Nephron progenitor cell (in vitro differentiated cells): ENCODE measurements around the gene SORT1.

Source experiments
- DNase-seq: peaks from one replicate; pipeline ENCODE4 v3.0.0; 2021
- H3K27ac Mint-ChIP-seq: 2 replicates; pipeline ENCODE4 v1.8.0; 2021; ENCODE audit warnings: mild to moderate bottlenecking, moderate library complexity, mixed read lengths
- H3K27me3 Mint-ChIP-seq: 2 replicates; pipeline ENCODE4 v1.8.0; 2021; ENCODE audit warnings: mild to moderate bottlenecking, low read depth, mixed read lengths; ENCODE audit not compliant: poor library complexity
- H3K36me3 Mint-ChIP-seq: 2 replicates; pipeline ENCODE4 v1.8.0; 2021; ENCODE audit warnings: low read depth, mixed read lengths
- H3K4me1 Mint-ChIP-seq: 2 replicates; pipeline ENCODE4 v1.8.0; 2021; ENCODE audit warnings: mixed read lengths
- H3K4me3 Mint-ChIP-seq: 2 replicates; pipeline ENCODE4 v1.8.0; 2021; ENCODE audit warnings: mild to moderate bottlenecking, moderate library complexity, mixed read lengths
- H3K9me3 Mint-ChIP-seq: 2 replicates; pipeline ENCODE4 v1.8.0; 2021; ENCODE audit warnings: mild to moderate bottlenecking, moderate library complexity, mixed read lengths
- TF ChIP-seq, protein P1 (sequence below): fragments of 200-600 bp; sonication (generic); IDR thresholded peaks from 2 replicates; pipeline ENCODE4 v1.5.0; 2021; ENCODE audit warnings: antibody characterized with exemption

The SORT1 gene

DNA sequence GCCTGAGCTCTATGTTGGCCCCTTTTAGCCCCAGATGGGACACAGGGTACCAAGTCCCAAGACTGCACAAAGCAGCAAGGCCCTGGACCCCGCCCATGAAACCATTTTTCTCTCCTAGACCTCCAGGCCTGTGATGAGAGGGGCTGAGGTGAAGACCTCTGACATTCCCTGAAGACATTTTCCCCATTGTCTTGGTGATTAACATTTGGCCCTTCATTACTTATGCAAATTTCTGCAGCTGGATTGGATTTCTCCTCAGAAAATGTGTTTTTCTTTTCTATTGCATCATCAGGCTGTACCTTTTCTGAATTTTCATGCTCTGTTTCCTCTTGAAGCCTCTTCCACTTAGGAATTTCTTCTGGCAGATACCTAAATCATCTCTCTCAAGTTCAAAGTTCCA is 36.8 kb upstream of the SORT1 start:
- peaks cover 12% of the 10 kb centered on the region for H3K27me3 Mint-ChIP-seq
- no peak for DNase-seq
- peaks cover 24% of the 10 kb centered on the region for H3K9me3 Mint-ChIP-seq
- no peak overlapping the region for H3K4me3 Mint-ChIP-seq
- no peak overlapping the region for H3K27ac Mint-ChIP-seq
- H3K36me3 Mint-ChIP-seq = no peaks in the 10 kb centered on the region
- TF ChIP-seq, protein P1, sequence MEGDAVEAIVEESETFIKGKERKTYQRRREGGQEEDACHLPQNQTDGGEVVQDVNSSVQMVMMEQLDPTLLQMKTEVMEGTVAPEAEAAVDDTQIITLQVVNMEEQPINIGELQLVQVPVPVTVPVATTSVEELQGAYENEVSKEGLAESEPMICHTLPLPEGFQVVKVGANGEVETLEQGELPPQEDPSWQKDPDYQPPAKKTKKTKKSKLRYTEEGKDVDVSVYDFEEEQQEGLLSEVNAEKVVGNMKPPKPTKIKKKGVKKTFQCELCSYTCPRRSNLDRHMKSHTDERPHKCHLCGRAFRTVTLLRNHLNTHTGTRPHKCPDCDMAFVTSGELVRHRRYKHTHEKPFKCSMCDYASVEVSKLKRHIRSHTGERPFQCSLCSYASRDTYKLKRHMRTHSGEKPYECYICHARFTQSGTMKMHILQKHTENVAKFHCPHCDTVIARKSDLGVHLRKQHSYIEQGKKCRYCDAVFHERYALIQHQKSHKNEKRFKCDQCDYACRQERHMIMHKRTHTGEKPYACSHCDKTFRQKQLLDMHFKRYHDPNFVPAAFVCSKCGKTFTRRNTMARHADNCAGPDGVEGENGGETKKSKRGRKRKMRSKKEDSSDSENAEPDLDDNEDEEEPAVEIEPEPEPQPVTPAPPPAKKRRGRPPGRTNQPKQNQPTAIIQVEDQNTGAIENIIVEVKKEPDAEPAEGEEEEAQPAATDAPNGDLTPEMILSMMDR = no peak
- no peaks in the 10 kb centered on the region for H3K4me1 Mint-ChIP-seq

DNA sequence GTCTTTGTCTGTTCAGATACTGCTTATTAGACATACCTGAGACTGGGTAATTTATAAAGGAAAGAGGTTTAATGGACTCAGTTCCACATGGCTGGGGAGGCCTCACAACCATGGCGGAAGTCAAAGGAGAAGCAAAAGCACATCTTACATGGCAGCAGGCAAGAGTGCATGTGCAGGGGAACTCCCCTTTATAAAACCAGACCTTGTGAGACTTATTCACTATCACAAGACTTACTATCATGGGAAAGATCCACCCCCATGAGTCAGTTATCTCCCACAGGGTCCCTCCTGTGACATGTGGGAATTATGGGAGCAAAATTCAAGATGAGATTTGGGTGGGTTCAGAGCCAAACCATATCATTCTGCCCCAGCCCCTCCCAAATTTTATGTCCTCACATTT is 35.6 kb upstream of the SORT1 start:
- Mint-ChIP-seq H3K27ac (no peak overlapping the region), H3K9me3 (peaks cover 24% of the 10 kb centered on the region), H3K4me1 (no peaks in the 10 kb centered on the region), H3K36me3 (no peaks in the 10 kb centered on the region), H3K27me3 (peaks cover 12% of the 10 kb centered on the region), H3K4me3 (no peak overlapping the region)
- TF ChIP-seq, protein P1 = no peak
- no peak for DNase-seq

DNA sequence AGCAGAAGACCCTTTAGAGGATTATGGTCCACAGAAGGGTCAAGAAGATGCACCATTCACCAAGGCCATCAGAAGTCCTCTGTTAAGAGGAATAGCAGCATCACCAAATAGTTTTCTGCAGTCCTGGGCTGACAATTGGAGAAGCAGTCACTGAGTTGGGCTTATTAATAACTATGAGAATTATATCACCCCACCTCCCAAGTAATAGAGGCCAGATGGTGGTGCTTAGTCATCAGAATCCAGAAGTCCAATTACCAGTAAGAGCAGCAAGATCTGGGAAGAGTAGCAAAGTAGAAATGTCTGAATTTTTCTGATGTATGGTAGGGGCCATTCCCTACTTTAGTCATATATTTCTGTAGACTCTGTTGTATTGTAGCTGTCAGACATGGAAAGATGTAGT is 34.6 kb upstream of the SORT1 start:
- H3K27ac Mint-ChIP-seq = no peak overlapping the region
- no peak for DNase-seq
- no peak overlapping the region for H3K4me3 Mint-ChIP-seq
- peaks cover 12% of the 10 kb centered on the region for H3K27me3 Mint-ChIP-seq
- TF ChIP-seq, protein P1 = no peak
- H3K4me1 Mint-ChIP-seq = peaks cover 7% of the 10 kb centered on the region
- H3K36me3 Mint-ChIP-seq = no peaks in the 10 kb centered on the region
- peaks cover 24% of the 10 kb centered on the region for H3K9me3 Mint-ChIP-seq

DNA sequence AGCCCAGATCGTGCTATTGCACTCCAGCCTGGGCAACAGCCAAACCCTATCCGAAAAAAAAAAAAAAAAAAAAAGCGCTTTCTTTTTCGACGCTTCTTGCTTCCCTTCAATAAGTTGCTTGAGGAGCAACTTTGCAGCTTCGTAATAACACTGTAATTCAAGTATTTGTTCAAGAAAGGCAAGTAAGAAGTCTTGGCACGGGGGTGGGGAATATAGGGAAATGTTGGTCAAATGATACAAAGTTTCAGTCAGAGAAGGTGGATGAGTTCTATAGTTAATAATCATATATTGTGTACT is 29.4 kb upstream of the SORT1 start:
- no peaks in the 10 kb centered on the region for H3K27me3 Mint-ChIP-seq
- peaks cover 12% of the 10 kb centered on the region for H3K36me3 Mint-ChIP-seq
- no peak for DNase-seq
- peak overlapping the region; percentile 93 for H3K4me3 Mint-ChIP-seq
- TF ChIP-seq, protein P1 = no peak
- no peak overlapping the region for H3K27ac Mint-ChIP-seq
- H3K9me3 Mint-ChIP-seq = no peaks in the 10 kb centered on the region
- H3K4me1 Mint-ChIP-seq = peaks cover 34% of the 10 kb centered on the region

DNA sequence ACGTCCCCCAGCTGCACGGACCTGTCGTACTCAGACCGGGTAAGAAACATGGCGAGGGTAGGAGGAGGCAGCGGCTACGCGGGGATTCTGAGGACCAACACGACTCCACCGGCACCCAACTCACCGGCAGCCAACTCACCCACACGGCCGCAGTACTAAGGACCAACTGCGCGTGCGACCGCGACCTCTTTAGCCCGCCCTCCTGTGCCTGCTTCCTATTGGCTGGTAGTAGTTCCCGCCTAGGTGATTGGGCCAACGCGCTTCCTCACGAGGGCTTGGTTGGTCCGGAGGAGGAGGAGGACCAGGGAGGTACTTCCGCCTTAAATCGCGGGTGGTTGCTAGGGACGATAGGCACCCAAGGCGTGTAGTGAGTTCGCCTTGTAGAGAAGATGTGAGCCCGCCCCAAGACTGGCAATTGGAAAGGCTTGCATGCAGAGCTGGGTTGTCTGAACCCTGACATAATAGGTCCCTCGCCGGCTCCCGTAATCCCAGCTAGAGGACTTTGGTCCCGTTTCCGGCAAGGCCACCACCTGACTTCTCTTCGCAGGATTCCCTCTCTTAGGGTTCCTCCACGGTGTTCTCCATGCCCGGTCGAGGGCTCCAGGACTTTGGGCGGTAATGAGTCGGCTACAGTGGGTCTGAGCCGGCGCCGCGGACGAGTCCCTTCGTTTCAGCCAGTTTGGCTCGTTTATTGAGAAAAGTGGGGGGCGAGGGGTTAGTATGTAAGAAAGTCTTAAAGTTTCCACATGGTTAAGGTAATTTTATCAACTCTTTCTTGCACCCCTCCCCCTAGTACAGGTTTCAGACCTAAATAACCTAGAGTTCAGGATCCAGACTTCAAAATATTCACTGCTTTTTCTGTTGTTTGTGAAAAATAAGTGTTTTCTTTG is 28.8 kb upstream of the SORT1 start, which contains the start of gene PSMA5:
TSS of gene PSMA5 (minus strand) at position 168 of the 890 bp plus-strand sequence. CDS start at position 50, 118 bp downstream.
- Mint-ChIP-seq H3K27ac (peak within 1 kb of the TSS; percentile 98), H3K4me3 (peak within 1 kb of the TSS; percentile 93), H3K9me3 (no peaks in the 10 kb centered on the region), H3K36me3 (peaks cover 16% of the 10 kb centered on the region), H3K4me1 (peaks cover 34% of the 10 kb centered on the region), H3K27me3 (no peaks in the 10 kb centered on the region)
- TF ChIP-seq, protein P1 = no peak
- peak; percentile 89 for DNase-seq
